NCI-H2171 (cell line): ENCODE measurements around the gene SYT11.
"Not testable (repeated sequence)": the region's sequence is repeated elsewhere in the genome, so short reads cannot be mapped to it uniquely, and the experiment has no call there.

Source experiments
- DNase-seq: peaks from one replicate; lab custom pipeline; 2025; lab: John Stamatoyannopoulos, UW

SYT11 gene

GRCh38 chr1:155859234-155859829 is at the start of gene SYT11:
Gene SYT11 (plus strand): TSS chr1:155859567. CDS start chr1:155859762, 195 bp downstream.
- peak; percentile 99 for DNase-seq

- DNase-seq: no peak
Measured at GRCh38 chr1:155812878-155813277, 46.5 kb upstream of the SYT11 start.

- DNase-seq: no peak
Measured at GRCh38 chr1:155813672-155814071, 45.7 kb upstream of the SYT11 start.

GRCh38 chr1:155816351-155816750 is 43.0 kb upstream of the SYT11 start:
- DNase-seq: no peak

GRCh38 chr1:155827450-155827849 is 31.9 kb upstream of the SYT11 start:
- DNase-seq: no peak

GRCh38 chr1:155831279-155831976 is 27.9 kb upstream of the SYT11 start:
- DNase-seq: no peak

GRCh38 chr1:155833665-155834295 is 25.6 kb upstream of the SYT11 start:
- DNase-seq: no peak

- DNase-seq: no peak
Measured at GRCh38 chr1:155834296-155834926, 25.0 kb upstream of the SYT11 start.

- not testable (repeated sequence) for DNase-seq
Measured at GRCh38 chr1:155834927-155835399, 24.4 kb upstream of the SYT11 start.

- DNase-seq: no peak
Measured at GRCh38 chr1:155835548-155835947, 23.8 kb upstream of the SYT11 start.

GRCh38 chr1:155840386-155840785 is 19.0 kb upstream of the SYT11 start:
- DNase-seq: no peak

GRCh38 chr1:155844860-155845421 is 14.4 kb upstream of the SYT11 start:
- no peak for DNase-seq

- DNase-seq: no peak
Measured at GRCh38 chr1:155847823-155848529, 11.4 kb upstream of the SYT11 start.

- DNase-seq: no peak
Measured at GRCh38 chr1:155850345-155850744, 9.0 kb upstream of the SYT11 start.

- DNase-seq: no peak
Measured at GRCh38 chr1:155856257-155856974, 3.0 kb upstream of the SYT11 start.

GRCh38 chr1:155856975-155857930 is 2.1 kb upstream of the SYT11 start, which contains the start of gene GON4L:
Gene GON4L (minus strand): TSS chr1:155857214. CDS start chr1:155853780, 3,434 bp downstream.
- DNase-seq: peak; percentile 94

GRCh38 chr1:155858800-155859233 is 550 bp upstream of the SYT11 start:
- DNase-seq: peak; percentile 57

GRCh38 chr1:155859881-155860871 is 809 bp downstream of the SYT11 start:
- DNase-seq: peak; percentile 94
